HG03354 (cell line): ENCODE data around the gene GAS2.
"Not testable (repeated sequence)": the region's sequence is repeated elsewhere in the genome, so short reads cannot be mapped to it uniquely, and the experiment has no call there.

Source experiments
- ATAC-seq: cut with Tn5 transposase; IDR thresholded peaks from one replicate; pipeline ENCODE4 v1.9.1; 2021; ENCODE audit warnings: mild to moderate bottlenecking; ENCODE audit not compliant: unreplicated experiment, poor library complexity, severe bottlenecking

Gene GAS2

GRCh38 chr11:22666325-22666687 lies at the start of gene GAS2:
TSS of gene GAS2 (plus strand) at chr11:22666611. CDS start at chr11:22674870, 8,259 bp downstream.
- peak; percentile 22 for ATAC-seq

GRCh38 chr11:22617868-22618267 lies 48.5 kb upstream of the GAS2 start:
- no peak for ATAC-seq

- ATAC-seq, result peak; percentile 60
Observed at GRCh38 chr11:22624742-22625447, 41.5 kb upstream of the GAS2 start.

- ATAC-seq, result peak; percentile 97
Observed at GRCh38 chr11:22625448-22626287, 40.7 kb upstream of the GAS2 start, which contains the start of gene FANCF. TSS of gene FANCF (minus strand) at chr11:22625823. CDS start at chr11:22625810, 13 bp downstream.

GRCh38 chr11:22626573-22627239 lies 39.7 kb upstream of the GAS2 start:
- no peak for ATAC-seq

GRCh38 chr11:22627421-22627820 lies 39.0 kb upstream of the GAS2 start:
- no peak for ATAC-seq

GRCh38 chr11:22633354-22633902 lies 33.0 kb upstream of the GAS2 start:
- no peak for ATAC-seq

- ATAC-seq, result no peak
Observed at GRCh38 chr11:22634897-22635629, 31.3 kb upstream of the GAS2 start.

GRCh38 chr11:22635689-22636088 lies 30.7 kb upstream of the GAS2 start:
- ATAC-seq, result no peak

GRCh38 chr11:22640862-22641261 lies 25.5 kb upstream of the GAS2 start:
- ATAC-seq, result no peak

GRCh38 chr11:22641559-22641958 lies 24.9 kb upstream of the GAS2 start:
- no peak for ATAC-seq

- ATAC-seq, result not testable (repeated sequence)
Observed at GRCh38 chr11:22652346-22652745, 14.1 kb upstream of the GAS2 start.

GRCh38 chr11:22656130-22656529 lies 10.3 kb upstream of the GAS2 start:
- no peak for ATAC-seq

GRCh38 chr11:22657101-22657694 lies 9.2 kb upstream of the GAS2 start:
- ATAC-seq, result peak; percentile 96

GRCh38 chr11:22659783-22660182 lies 6.6 kb upstream of the GAS2 start:
- no peak for ATAC-seq

GRCh38 chr11:22666688-22667439 lies 453 bp downstream of the GAS2 start:
- ATAC-seq, result peak; percentile 72

GRCh38 chr11:22668005-22668796 lies 1.8 kb downstream of the GAS2 start:
- peak; percentile 25 for ATAC-seq

- no peak for ATAC-seq
Observed at GRCh38 chr11:22669368-22669767, 3.0 kb downstream of the GAS2 start.
